GM18508 (cell line): ENCODE data around the gene PSMB7.

Experiments
- ATAC-seq: cut with Tn5 transposase; IDR thresholded peaks from one replicate; pipeline ENCODE4 v1.9.1; 2021; ENCODE audit warnings: moderate number of reproducible peaks; ENCODE audit not compliant: insufficient read depth, unreplicated experiment

The PSMB7 gene

GRCh38 chr9:124359855-124360678, 55.2 kb downstream of the PSMB7 start:
- ATAC-seq = no peak

GRCh38 chr9:124359426-124359825, 55.8 kb downstream of the PSMB7 start:
- ATAC-seq = no peak

GRCh38 chr9:124358631-124359030, 56.6 kb downstream of the PSMB7 start:
- no peak for ATAC-seq

GRCh38 chr9:124357721-124358361, 57.4 kb downstream of the PSMB7 start:
- no peak for ATAC-seq

GRCh38 chr9:124356745-124357390, 58.4 kb downstream of the PSMB7 start:
- no peak for ATAC-seq

- no peak for ATAC-seq
These were observed 59.1 kb downstream of the PSMB7 start for GRCh38 chr9:124355941-124356744.

- no peak for ATAC-seq
These were observed 60.0 kb downstream of the PSMB7 start for GRCh38 chr9:124355039-124355940.

- no peak for ATAC-seq
These were observed 60.8 kb downstream of the PSMB7 start for GRCh38 chr9:124354346-124355038.

- no peak for ATAC-seq
These were observed 61.4 kb downstream of the PSMB7 start for GRCh38 chr9:124353811-124354274.

GRCh38 chr9:124353166-124353768, 62.0 kb downstream of the PSMB7 start:
- ATAC-seq = no peak

- no peak for ATAC-seq
These were observed 62.6 kb downstream of the PSMB7 start for GRCh38 chr9:124352616-124353015.

- no peak for ATAC-seq
These were observed 63.4 kb downstream of the PSMB7 start for GRCh38 chr9:124351672-124352468.

- no peak for ATAC-seq
These were observed 64.6 kb downstream of the PSMB7 start for GRCh38 chr9:124350494-124351263.

GRCh38 chr9:124349675-124350493, 65.4 kb downstream of the PSMB7 start:
- no peak for ATAC-seq

- ATAC-seq = no peak
These were observed 66.0 kb downstream of the PSMB7 start for GRCh38 chr9:124349267-124349666.

- no peak for ATAC-seq
These were observed 66.4 kb downstream of the PSMB7 start for GRCh38 chr9:124348831-124349230.
